Raji (cell line): ENCODE data around the gene ADGRL3.

Source experiments
- POLR2A ChIP-seq: IDR thresholded peaks from 2 replicates; pipeline ENCODE4 v1.6.1; 2011; ENCODE audit warnings: low read depth, low read length, control low read depth; ENCODE audit not compliant: insufficient read depth

The ADGRL3 gene

GRCh38 chr4:62126064-62126732, 926.1 kb downstream of the ADGRL3 start:
- no peak for TF ChIP-seq POLR2A
